T47D (cell line): ENCODE results near the gene FPR3.
A peak's percentile ranks its signal among the peaks of the same experiment; 100 is the strongest.

Experiments
- DNase-seq, 2 experiments: peaks; one replicate each; pipeline versions ENCODE4 v3.0.0 to v3.0.0-alpha.2; 2011 to 2012; ENCODE audit warnings: low read depth in 1 of 2, low spot score in 1 of 2
- JUND ChIP-seq: IDR thresholded peaks from 2 replicates; pipeline ENCODE4 v1.6.1; 2012; ENCODE audit warnings: low read depth
- in situ Hi-C: cut with HindIII; loops from 2 replicates; pipeline ENCODE4 v1.10.0; 2016; ENCODE audit warnings: low sequenced_read_pairs, low pct_unique_long_range_greater_than_20kb

Gene FPR3, protein sequence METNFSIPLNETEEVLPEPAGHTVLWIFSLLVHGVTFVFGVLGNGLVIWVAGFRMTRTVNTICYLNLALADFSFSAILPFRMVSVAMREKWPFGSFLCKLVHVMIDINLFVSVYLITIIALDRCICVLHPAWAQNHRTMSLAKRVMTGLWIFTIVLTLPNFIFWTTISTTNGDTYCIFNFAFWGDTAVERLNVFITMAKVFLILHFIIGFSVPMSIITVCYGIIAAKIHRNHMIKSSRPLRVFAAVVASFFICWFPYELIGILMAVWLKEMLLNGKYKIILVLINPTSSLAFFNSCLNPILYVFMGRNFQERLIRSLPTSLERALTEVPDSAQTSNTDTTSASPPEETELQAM

DNA sequence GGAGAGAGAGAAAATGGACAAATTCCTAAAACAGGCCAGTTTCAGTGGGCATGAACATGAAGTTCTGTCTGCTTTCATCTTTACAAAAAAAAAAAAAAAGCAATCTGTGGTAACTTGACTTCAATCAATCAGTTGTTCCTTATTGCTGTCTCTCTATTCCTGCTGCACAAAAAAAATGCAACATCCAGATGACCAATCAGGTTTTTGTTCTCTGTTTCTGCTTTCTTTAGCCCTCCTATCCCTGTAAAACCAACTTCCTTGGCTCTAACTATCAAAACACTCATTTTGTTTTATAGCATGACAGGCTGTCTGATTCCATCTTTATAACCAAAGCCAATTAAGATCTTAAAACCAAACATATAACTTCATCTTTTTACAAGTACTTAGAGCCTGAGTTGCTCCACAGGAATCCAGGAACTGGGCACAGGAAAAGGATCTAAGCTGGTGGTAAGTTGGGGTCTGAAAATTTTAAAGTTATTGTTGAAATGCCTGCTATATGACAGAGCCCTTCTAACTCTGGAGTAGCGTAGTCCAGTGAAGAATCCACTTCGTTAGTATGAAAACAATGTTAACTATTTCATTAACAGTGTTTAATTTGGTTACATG lies at the start of gene FPR3:
TSS of gene FPR3 (plus strand) at position 273 of the 606 bp plus-strand sequence. CDS start 28,592 bp downstream, outside the sequence.
- in situ Hi-C loops: no loop called here
- 0 out of 2 replicates have a peak, but pooled peaks have one; percentile 17 for TF ChIP-seq JUND
- no peak for DNase-seq

DNA sequence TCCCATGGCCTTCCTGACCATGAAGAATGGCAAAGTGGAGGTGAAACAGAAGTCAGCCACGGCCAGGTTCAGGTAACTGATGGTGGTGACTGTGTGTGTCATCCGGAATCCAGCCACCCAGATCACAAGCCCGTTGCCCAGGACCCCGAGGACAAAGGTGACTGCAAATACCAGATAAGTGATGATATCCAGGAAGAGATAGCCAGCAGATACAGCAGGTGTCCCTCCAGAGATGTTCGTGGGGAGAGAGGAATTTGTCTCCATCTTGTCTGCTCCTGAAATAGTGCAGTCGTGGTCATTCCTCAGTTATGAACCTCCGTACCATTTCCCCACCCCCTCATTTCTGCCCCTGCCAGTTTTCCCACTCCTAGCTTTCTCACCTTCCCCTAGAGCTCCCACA lies 48.2 kb upstream of the FPR3 start:
- DNase-seq: no peak
- TF ChIP-seq JUND: no peak
- in situ Hi-C loops: no loop called here

DNA sequence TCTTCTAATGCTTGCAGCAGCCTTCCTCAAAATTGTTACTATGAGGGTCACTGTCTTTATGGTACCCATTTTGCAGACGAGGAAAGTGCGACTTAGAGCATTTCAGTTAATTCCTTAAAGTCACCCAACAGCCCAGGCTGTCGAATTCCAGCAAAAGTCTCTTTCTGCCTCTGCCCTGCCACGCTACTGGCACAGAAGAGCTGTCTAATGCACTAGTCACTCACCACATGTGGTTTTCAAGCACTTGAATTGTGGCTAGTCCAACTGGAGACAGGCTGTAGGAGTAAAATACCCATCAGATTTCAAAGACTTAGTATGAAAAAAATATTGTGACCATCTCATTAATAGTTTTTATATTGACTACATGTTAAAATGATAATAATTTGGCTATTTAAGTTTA lies 45.0 kb upstream of the FPR3 start:
- DNase-seq: no peak
- TF ChIP-seq JUND: no peak
- in situ Hi-C loops: no loop called here

DNA sequence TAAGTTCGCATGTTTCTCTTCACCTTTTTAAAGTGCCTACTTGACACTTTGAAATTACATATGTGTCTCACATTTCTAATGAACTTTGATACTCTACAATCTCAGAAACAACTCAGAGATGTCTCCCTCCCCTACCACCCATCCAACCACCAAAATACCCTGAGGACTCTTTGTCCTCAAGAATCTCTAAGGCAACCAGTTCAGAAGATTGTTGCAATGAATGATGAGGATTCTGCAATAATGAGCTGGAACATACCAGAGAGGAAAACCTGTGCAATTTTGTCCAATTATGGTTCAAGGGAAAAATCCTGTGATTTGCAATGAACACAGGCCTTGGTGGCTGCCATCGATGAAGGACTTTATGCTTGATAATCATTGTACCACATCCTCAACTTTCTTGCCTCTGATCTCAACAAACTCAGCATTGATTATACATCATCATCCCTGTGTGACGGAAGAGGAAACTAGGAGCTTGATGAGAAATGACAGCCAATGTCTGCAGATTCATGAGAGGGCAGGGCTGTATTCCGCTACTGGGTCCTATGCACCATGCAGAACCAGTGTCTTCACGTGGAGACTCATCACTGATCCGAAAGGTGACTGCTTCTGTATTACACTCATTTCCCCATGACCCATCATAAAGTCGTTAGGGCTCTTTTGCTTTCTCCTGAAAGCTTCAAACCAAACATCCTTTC lies 44.4 kb upstream of the FPR3 start:
- no peak for DNase-seq
- TF ChIP-seq JUND: no peak
- in situ Hi-C loops: no loop called here

DNA sequence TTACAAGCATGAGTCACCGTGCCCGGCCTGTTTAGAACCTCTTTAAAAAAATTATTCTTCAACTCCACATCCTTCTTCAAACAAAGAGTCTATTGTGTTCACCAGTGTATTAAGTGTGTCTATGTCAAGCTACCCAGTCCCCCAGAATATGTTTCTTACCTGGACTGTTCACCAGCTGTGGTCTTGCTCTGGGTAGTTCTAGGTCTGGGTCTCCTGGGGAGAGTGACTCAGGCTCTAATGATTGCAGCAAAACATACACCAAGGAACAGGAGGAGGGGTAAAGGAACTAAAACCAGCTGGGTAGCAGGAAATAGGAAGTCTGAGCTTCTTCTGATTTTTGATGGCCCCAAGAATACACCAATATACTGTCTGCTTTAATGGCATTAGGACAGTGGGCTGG lies 43.3 kb upstream of the FPR3 start, which contains the start of gene FPR1:
TSS of gene FPR1 (minus strand) at position 224 of the 400 bp plus-strand sequence. CDS start 4,884 bp downstream, outside the sequence.
- in situ Hi-C loops: no loop called here
- TF ChIP-seq JUND: no peak

DNA sequence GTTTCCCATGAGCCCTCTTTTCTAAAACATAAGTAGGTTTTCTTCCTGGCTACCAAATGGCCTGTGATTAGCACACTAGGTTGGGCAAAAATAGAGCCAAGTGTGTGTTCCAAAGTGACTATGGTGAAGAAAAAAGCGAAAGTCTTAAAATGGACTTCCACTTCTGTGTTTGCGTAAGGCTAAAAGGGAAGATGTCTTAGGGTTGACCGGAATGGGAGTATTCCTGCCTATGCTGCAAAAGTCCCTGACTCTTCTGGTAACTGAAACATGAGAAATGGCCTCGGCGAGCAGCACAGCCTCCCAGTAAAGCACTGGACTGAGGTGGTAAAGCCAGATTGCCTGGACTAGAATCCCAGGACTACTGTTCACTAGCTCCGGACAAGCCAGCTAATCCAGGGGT lies 40.8 kb upstream of the FPR3 start:
- in situ Hi-C loops: no loop called here
- DNase-seq: no peak
- no peak for TF ChIP-seq JUND

More for the DNA sequence above, 43.3 kb upstream of the FPR3 start, which contains the start of gene FPR1:
- DNase-seq: no peak

DNA sequence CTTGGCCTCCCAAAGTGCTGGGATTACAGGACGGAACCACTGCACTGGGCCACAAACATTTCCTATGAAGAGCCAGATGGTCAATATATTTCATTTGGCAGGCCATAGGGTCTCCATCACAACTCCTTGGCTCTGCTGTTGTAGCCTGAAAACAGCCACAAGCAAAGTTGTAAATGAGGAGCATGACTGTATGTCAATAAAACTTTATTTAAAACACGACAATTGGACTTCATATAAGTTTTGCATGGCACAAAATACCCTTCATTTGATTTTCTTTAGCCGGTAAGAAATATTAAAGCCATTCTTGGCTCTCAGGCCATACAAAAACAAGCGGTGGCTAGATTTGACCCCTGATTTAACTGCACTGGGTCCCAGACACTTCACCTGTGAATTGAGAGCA lies 40.2 kb upstream of the FPR3 start:
- no peak for TF ChIP-seq JUND
- in situ Hi-C loops: no loop called here
- no peak for DNase-seq

DNA sequence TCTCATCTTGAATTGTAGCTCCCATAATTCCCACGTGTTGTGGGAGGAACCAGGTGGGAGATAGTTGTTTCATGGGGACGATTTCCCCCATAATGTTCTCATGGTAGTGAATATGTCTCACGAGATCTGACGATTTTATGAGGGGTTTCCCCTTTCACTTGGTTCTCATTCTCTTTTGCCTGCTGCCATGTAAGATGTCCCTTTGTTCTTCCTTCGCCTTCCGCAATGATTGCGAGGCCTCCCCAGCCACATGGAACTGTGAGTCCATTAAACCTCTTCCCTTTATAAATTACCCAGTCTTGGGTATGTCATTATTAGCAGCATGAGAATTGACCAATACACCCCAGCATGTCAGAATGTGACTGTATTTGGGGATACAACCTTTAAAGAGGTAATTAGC lies 39.4 kb upstream of the FPR3 start:
- in situ Hi-C loops: no loop called here
- TF ChIP-seq JUND: no peak
- DNase-seq: no peak

DNA sequence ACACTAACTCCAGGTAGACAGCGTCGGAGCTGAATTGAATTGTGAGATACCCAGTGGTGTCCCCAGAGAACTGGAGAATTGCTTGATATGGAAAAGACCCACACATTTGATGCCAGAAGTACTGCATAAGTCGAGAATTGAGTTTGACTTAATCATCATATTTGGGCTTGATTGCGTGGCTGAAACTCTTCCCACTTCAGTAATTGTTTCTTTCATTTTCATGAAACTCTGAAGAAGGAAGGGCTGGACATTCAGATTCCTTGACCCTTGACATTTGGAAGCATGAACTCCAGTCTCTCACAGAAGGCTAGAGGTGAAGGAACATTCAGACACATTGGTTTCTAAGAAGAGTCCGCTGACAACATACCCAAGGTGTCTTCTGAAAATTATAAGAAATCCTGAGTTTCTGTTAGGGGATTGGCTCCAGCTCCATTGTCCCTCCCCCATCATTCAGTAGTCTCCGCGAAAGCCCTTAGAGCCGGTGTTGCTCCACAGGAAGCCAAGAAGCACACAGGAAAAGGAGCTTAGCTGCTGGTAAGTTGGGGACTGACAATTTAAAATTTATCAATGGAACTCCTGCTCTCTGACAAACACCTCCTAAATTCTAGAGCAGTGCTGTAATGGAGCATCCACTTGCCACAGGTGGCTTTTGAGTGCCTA lies 34.1 kb upstream of the FPR3 start, which contains the start of gene FPR2:
TSS of gene FPR2 (plus strand) at position 484 of the 660 bp plus-strand sequence. CDS start 7,479 bp downstream, outside the sequence.
- in situ Hi-C loops: no loop called here
- no peak for DNase-seq
- no peak for TF ChIP-seq JUND

DNA sequence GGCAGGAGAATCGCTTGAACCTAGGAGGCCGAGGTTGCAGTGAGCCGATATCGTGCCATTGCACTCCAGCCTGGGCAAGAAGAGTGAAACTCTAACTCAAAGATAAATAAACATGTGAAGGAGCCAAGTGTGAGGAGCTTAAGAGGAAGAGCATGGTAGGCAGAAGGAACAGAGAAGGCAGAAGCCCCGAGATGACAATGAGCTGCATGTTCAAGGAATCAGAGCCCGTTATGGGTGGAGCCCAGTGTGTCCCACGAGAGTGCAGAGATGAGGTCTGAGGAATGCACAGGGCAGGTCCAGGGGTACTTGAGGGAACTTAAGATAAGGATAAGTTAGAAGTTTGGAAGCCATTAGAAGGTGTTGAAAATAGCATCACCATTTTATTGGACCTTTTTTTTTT lies 33.3 kb upstream of the FPR3 start:
- in situ Hi-C loops: no loop called here
- TF ChIP-seq JUND: no peak
- DNase-seq: no peak

DNA sequence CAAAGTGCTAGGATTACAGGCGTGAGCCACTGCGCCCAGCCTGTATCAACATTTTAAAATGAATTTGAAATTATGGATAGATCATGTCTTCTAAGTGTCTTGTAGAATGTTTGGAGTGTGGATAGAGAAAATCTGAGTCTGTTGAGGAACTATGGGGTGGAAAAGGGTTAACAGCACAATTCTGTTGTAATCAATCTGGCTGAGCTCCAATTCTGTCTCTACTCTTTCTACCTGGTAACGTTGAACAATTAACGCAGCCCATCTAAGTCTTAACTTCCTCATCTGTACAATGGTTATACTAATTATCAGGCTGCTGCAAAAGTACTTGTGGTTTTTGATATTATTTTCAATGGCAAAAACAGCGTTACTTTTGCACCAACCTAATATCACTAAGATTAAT lies 29.9 kb upstream of the FPR3 start:
- DNase-seq: no peak
- TF ChIP-seq JUND: no peak
- in situ Hi-C loops: no loop called here

DNA sequence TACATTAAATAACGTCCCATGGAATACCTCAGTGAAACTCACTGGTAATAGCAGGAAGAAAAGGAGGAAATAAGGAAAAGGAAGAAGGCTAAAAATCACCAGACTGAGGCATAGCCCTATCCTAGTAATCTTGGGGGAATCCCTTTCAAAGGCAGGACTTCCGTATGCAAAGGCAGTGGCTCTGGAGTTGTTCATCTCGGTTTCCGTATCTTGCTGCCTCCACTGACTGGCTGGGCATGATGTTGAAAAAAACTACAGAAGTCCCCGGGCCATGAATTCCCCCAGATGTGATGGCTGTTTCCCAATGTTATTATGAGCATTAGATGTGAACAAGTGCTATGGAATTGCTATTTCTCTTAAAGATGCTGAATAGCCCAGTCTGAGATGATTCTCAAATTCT lies 28.5 kb upstream of the FPR3 start:
- TF ChIP-seq JUND: no peak
- in situ Hi-C loops: no loop called here
- no peak for DNase-seq
